HepG2 (cell line): ENCODE results near the gene CHN2. TPM values are rescaled to one million over a fixed set of nuclear protein-coding genes. Genes with fewer than 3 reads are reported as not detected.
A peak's percentile ranks its signal among the peaks of the same experiment; 100 is the strongest.

Experiments used
- ADNP ChIP-seq: sonication (generic); formaldehyde crosslinking; IDR thresholded peaks from 2 replicates; pipeline ENCODE4 v1.4.0; 2020; ENCODE audit warnings: missing genetic modification reagents
- AHR ChIP-seq: IDR thresholded peaks from 2 replicates; pipeline ENCODE4 v1.6.1; 2018; ENCODE audit warnings: missing genetic modification reagents, missing compliant biosample characterization
- BCL6 ChIP-seq: IDR thresholded peaks from 2 replicates; pipeline ENCODE4 v1.6.1; 2016; ENCODE audit warnings: missing genetic modification reagents, missing compliant biosample characterization
- GATAD1 ChIP-seq: IDR thresholded peaks from 2 replicates; pipeline ENCODE4 v1.6.1; 2016; ENCODE audit warnings: missing genetic modification reagents, missing compliant biosample characterization
- HMGXB3 ChIP-seq: sonication (generic); formaldehyde crosslinking; IDR thresholded peaks from 2 replicates; pipeline ENCODE4 v1.4.0; 2020; ENCODE audit warnings: missing genetic modification reagents, borderline replicate concordance
- HNRNPUL1 ChIP-seq: fragments of 200-400 bp; formaldehyde crosslinking; IDR thresholded peaks from 2 replicates; pipeline ENCODE4 v1.6.1; 2017; ENCODE audit warnings: low read depth, mild to moderate bottlenecking, low read length, moderate library complexity
- MED8 ChIP-seq: sonication (generic); formaldehyde crosslinking; IDR thresholded peaks from 2 replicates; pipeline ENCODE4 v1.8.1; 2023; ENCODE audit warnings: mild to moderate bottlenecking, missing genetic modification reagents; ENCODE audit not compliant: insufficient replicate concordance
- NR2F1 ChIP-seq, 2 experiments: fragments of 450-650 bp in 1 of 2; formaldehyde crosslinking in 1 of 2; IDR thresholded peaks; 2 replicates each; pipeline versions ENCODE4 v1.5.0 to v1.6.1; 2016 to 2020; ENCODE audit warnings: mild to moderate bottlenecking in 1 of 2, missing compliant biosample characterization in 1 of 2, missing genetic modification reagents in 1 of 2, moderate library complexity in 1 of 2
- TCF7 ChIP-seq: sonication (generic); IDR thresholded peaks from 2 replicates; pipeline ENCODE4 v1.6.1; 2016; ENCODE audit warnings: antibody characterized with exemption, low read depth
- ZBED4 ChIP-seq: sonication (generic); formaldehyde crosslinking; IDR thresholded peaks from 2 replicates; pipeline ENCODE4 v1.4.0; 2020; ENCODE audit warnings: missing genetic modification reagents, borderline replicate concordance
- ZBTB21 ChIP-seq: sonication (generic); formaldehyde crosslinking; IDR thresholded peaks from 2 replicates; pipeline ENCODE4 v1.4.0; 2020; ENCODE audit warnings: missing genetic modification reagents
- ZFP1 ChIP-seq: IDR thresholded peaks from 2 replicates; pipeline ENCODE4 v1.6.1; 2016
- polyA plus RNA-seq, 8 experiments: library from polyadenylated mRNA; depleted of rRNA in 3 of 8; stranded (reverse) in 7 of 8; unstranded in 1 of 8; fragments of >200 nt; fragmentation: Illumina TruSeq in 4 of 8; extraction: Trizol in 4 of 8; gene quantifications; 2 replicates each; pipeline versions ENCODE4 v1.2.1 to v1.2.3, GENCODE V29; 2011 to 2016; ENCODE audit warnings: low read depth in 4 of 8, missing spikeins in 1 of 8, mixed read lengths in 1 of 8; ENCODE audit not compliant: insufficient read depth in 1 of 8
- total RNA-seq, 5 experiments: library from RNA; depleted of rRNA; stranded (reverse); fragments of >200 nt; fragmentation: Illumina TruSeq; extraction: Trizol; gene quantifications; 2 replicates each; pipeline ENCODE4 v1.2.3, GENCODE V29; 2016; ENCODE audit warnings: low read depth in 1 of 5
- TF ChIP-seq, protein P1 (sequence below): sonication (generic); formaldehyde crosslinking; IDR thresholded peaks from 2 replicates; pipeline ENCODE4 v1.5.0; 2020; ENCODE audit warnings: mild to moderate bottlenecking, missing genetic modification reagents, borderline replicate concordance

The CHN2 gene
- total and polyA plus RNA-seq, 2 of the 13 experiments (the other 11 are each of a cell fraction or from before 2014, with no cell fraction given): 23.5 to 30.5 TPM

DNA sequence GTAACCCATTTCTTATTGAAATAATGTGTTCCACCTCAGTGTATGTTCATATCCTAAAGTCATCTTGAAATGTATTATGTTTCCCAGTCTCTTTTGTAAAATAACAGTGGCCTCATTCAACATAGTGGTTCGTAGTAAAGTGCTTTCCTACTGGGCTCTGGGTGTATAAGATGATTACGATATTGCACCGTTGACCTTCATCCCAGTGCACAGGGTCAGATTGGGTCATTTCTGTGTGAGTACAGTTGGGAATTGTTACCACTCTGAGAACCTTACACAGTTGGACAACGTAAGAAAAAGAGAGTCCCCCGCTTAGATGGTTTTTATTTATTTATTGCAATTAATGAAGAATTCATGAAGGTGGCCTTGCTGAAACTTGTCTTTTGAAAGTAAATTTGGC, 135.6 kb downstream of the CHN2 start (continued):
- TF ChIP-seq, protein P1, sequence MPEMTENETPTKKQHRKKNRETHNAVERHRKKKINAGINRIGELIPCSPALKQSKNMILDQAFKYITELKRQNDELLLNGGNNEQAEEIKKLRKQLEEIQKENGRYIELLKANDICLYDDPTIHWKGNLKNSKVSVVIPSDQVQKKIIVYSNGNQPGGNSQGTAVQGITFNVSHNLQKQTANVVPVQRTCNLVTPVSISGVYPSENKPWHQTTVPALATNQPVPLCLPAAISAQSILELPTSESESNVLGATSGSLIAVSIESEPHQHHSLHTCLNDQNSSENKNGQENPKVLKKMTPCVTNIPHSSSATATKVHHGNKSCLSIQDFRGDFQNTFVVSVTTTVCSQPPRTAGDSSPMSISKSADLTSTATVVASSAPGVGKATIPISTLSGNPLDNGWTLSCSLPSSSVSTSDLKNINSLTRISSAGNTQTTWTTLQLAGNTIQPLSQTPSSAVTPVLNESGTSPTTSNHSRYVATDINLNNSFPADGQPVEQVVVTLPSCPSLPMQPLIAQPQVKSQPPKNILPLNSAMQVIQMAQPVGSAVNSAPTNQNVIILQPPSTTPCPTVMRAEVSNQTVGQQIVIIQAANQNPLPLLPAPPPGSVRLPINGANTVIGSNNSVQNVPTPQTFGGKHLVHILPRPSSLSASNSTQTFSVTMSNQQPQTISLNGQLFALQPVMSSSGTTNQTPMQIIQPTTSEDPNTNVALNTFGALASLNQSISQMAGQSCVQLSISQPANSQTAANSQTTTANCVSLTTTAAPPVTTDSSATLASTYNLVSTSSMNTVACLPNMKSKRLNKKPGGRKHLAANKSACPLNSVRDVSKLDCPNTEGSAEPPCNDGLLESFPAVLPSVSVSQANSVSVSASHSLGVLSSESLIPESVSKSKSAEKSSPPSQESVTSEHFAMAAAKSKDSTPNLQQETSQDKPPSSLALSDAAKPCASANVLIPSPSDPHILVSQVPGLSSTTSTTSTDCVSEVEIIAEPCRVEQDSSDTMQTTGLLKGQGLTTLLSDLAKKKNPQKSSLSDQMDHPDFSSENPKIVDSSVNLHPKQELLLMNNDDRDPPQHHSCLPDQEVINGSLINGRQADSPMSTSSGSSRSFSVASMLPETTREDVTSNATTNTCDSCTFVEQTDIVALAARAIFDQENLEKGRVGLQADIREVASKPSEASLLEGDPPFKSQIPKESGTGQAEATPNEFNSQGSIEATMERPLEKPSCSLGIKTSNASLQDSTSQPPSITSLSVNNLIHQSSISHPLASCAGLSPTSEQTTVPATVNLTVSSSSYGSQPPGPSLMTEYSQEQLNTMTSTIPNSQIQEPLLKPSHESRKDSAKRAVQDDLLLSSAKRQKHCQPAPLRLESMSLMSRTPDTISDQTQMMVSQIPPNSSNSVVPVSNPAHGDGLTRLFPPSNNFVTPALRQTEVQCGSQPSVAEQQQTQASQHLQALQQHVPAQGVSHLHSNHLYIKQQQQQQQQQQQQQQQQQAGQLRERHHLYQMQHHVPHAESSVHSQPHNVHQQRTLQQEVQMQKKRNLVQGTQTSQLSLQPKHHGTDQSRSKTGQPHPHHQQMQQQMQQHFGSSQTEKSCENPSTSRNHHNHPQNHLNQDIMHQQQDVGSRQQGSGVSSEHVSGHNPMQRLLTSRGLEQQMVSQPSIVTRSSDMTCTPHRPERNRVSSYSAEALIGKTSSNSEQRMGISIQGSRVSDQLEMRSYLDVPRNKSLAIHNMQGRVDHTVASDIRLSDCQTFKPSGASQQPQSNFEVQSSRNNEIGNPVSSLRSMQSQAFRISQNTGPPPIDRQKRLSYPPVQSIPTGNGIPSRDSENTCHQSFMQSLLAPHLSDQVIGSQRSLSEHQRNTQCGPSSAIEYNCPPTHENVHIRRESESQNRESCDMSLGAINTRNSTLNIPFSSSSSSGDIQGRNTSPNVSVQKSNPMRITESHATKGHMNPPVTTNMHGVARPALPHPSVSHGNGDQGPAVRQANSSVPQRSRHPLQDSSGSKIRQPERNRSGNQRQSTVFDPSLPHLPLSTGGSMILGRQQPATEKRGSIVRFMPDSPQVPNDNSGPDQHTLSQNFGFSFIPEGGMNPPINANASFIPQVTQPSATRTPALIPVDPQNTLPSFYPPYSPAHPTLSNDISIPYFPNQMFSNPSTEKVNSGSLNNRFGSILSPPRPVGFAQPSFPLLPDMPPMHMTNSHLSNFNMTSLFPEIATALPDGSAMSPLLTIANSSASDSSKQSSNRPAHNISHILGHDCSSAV (CRISPR knock-in tag): no peak
- no peak for TF ChIP-seq TCF7
- TF ChIP-seq AHR (CRISPR knock-in tag): no peak
- TF ChIP-seq BCL6: peak; percentile 49
- no peak for TF ChIP-seq ZBTB21
- TF ChIP-seq GATAD1: 0 out of 2 replicates have a peak, but pooled peaks have one; percentile 29
- no peak for TF ChIP-seq ADNP
- no peak for TF ChIP-seq ZFP1 (CRISPR knock-in tag)
- TF ChIP-seq HMGXB3 (CRISPR knock-in tag): peak; percentile 69; the same call in 1 of the 2 replicates
- no peak for TF ChIP-seq MED8
- TF ChIP-seq HNRNPUL1: no peak
- peak; percentile 43; the same call in 1 of the 2 replicates for TF ChIP-seq ZBED4 (CRISPR knock-in tag)
- peak in 1 of 2 experiments; percentile 43; a peak in 1 of 4 replicates for TF ChIP-seq NR2F1 (CRISPR knock-in tag; IDR thresholded peaks at IDR 0.05)
